Retina (tissue), 1 donor: Measurements from ENCODE around the gene MRPS35.
"Not testable (repeated sequence)": the region's sequence is repeated elsewhere in the genome, so short reads cannot be mapped to it uniquely, and the experiment has no call there.

Source experiments
- DNase-seq: peaks from one replicate; pipeline ENCODE4 v3.0.0-alpha.2; 2016

Gene MRPS35

GRCh38 chr12:27709932-27710591, 570 bp upstream of the MRPS35 start:
- no peak for DNase-seq

GRCh38 chr12:27711317-27711682, 668 bp downstream of the MRPS35 start:
- no peak for DNase-seq

GRCh38 chr12:27711967-27712366, 1.3 kb downstream of the MRPS35 start:
- DNase-seq: no peak

- no peak for DNase-seq
These were observed 12.6 kb downstream of the MRPS35 start for GRCh38 chr12:27723212-27723611.

GRCh38 chr12:27730097-27730588, 19.5 kb downstream of the MRPS35 start:
- DNase-seq: no peak

- no peak for DNase-seq
These were observed 21.6 kb downstream of the MRPS35 start for GRCh38 chr12:27732281-27732680.

GRCh38 chr12:27733052-27733656, 22.5 kb downstream of the MRPS35 start:
- peak; percentile 12 for DNase-seq

- no peak for DNase-seq
These were observed 23.2 kb downstream of the MRPS35 start for GRCh38 chr12:27733791-27734190.

- not testable (repeated sequence) for DNase-seq
These were observed 23.7 kb downstream of the MRPS35 start for GRCh38 chr12:27734321-27734720.

- DNase-seq: no peak
These were observed 33.0 kb downstream of the MRPS35 start for GRCh38 chr12:27743601-27744000.

GRCh38 chr12:27745734-27746133, 35.1 kb downstream of the MRPS35 start:
- DNase-seq: not testable (repeated sequence)

- DNase-seq: no peak
These were observed 36.6 kb downstream of the MRPS35 start for GRCh38 chr12:27747111-27747820.

GRCh38 chr12:27751386-27752047, 40.9 kb downstream of the MRPS35 start:
- no peak for DNase-seq

GRCh38 chr12:27754795-27755194, 44.2 kb downstream of the MRPS35 start:
- no peak for DNase-seq

- no peak for DNase-seq
These were observed 46.1 kb downstream of the MRPS35 start for GRCh38 chr12:27756670-27757195.

GRCh38 chr12:27762757-27763156, 52.1 kb downstream of the MRPS35 start:
- no peak for DNase-seq

- no peak for DNase-seq
These were observed 56.0 kb downstream of the MRPS35 start for GRCh38 chr12:27766587-27766986.

GRCh38 chr12:27769142-27769673, 58.6 kb downstream of the MRPS35 start:
- no peak for DNase-seq

- no peak for DNase-seq
These were observed 61.1 kb downstream of the MRPS35 start for GRCh38 chr12:27771481-27772327.

- DNase-seq: no peak
These were observed 61.9 kb downstream of the MRPS35 start for GRCh38 chr12:27772328-27773049.

GRCh38 chr12:27777141-27777540, 66.5 kb downstream of the MRPS35 start:
- DNase-seq: no peak
